ENCODE measurements around the gene DHODH.

- TF ChIP-seq CTCF (IDR thresholded peaks at IDR 0.05 in 4 of 5, conservative IDR thresholded peaks at IDR 0.05 in 1 of 5) (no peak), POLR2A (IDR thresholded peaks at IDR 0.05) (no peak)
Measured at GRCh38 chr16:72025404-72026114, 17.0 kb downstream of the DHODH start.
